Suprapubic skin (tissue), 4 donors: ENCODE measurements around the gene COL6A3. TPM values are rescaled to one million over a fixed set of nuclear protein-coding genes. Genes with fewer than 3 reads are reported as not detected.

Experiments used
- DNase-seq, 2 donors: peaks; one replicate each; pipeline ENCODE4 v3.0.0-alpha.2; 2019; ENCODE audit warnings: low spot score in 2 of 2
- H3K27ac ChIP-seq: fragments of 200-600 bp; sonication (generic); one replicate; pipeline ENCODE4 v1.5.1; 2019
- H3K27me3 ChIP-seq: fragments of 200-600 bp; sonication (generic); one replicate; pipeline ENCODE4 v1.5.1; 2019
- H3K36me3 ChIP-seq: fragments of 200-600 bp; sonication (generic); one replicate; pipeline ENCODE4 v1.5.1; 2019
- H3K4me1 ChIP-seq: fragments of 200-600 bp; sonication (generic); one replicate; pipeline ENCODE4 v1.5.1; 2019
- H3K4me3 ChIP-seq: fragments of 200-600 bp; sonication (generic); one replicate; pipeline ENCODE4 v1.5.1; 2019; ENCODE audit warnings: mild to moderate bottlenecking
- H3K9me3 ChIP-seq: fragments of 200-600 bp; sonication (generic); one replicate; pipeline ENCODE4 v1.5.1; 2019
- CTCF ChIP-seq, 2 donors: fragments of 200-600 bp in 1 of 2; fragments of 450-650 bp in 1 of 2; sonication (generic) in 1 of 2; IDR thresholded peaks; one replicate each; pipeline ENCODE4 v1.5.1; 2016 to 2019; ENCODE audit warnings: antibody characterized with exemption in 2 of 2, mild to moderate bottlenecking in 1 of 2, moderate library complexity in 1 of 2
- EP300 ChIP-seq: sonication (generic); formaldehyde crosslinking; IDR thresholded peaks from one replicate; pipeline ENCODE4 v1.6.1; 2017; ENCODE audit warnings: antibody characterized with exemption
- POLR2A ChIP-seq, 2 donors: fragments of 450-650 bp; IDR thresholded peaks; one replicate each; pipeline ENCODE4 v1.6.1; 2017; ENCODE audit warnings: antibody characterized with exemption in 2 of 2, mild to moderate bottlenecking in 2 of 2, moderate library complexity in 2 of 2
- POLR2AphosphoS5 ChIP-seq, 3 donors: sonication (generic); formaldehyde crosslinking; IDR thresholded peaks; one replicate each; pipeline ENCODE4 v1.6.1; 2017; ENCODE audit warnings: antibody characterized with exemption in 3 of 3
- WGBS: methylation state at CpG from one replicate; pipeline ENCODE4 v1.1.5; 2018; 5-methylcytosine and 5-hydroxymethylcytosine counted together
- total RNA-seq, 4 donors: library from RNA; depleted of rRNA; stranded (reverse); fragments of >200 nt; gene quantifications; one replicate each; pipeline ENCODE4 v1.1.0, GENCODE V29; 2016

The COL6A3 gene
- total RNA-seq, 4 donors from 2014 or later: 50.1 to 79.2 (median 66.3) TPM

GRCh38 chr2:237348281-237348865 is 65.6 kb downstream of the COL6A3 start:
- peaks cover 18% of the 10 kb centered on the region for H3K36me3 ChIP-seq
- H3K4me1 ChIP-seq: peaks cover 19% of the 10 kb centered on the region
- TF ChIP-seq POLR2A (IDR thresholded peaks at IDR 0.05) (no peak), POLR2AphosphoS5 (IDR thresholded peaks at IDR 0.05) (no peak), EP300 (no peak), CTCF (IDR thresholded peaks at IDR 0.05) (no peak)
- H3K9me3 ChIP-seq: no peaks in the 10 kb centered on the region
- H3K27me3 ChIP-seq: no peaks in the 10 kb centered on the region
- H3K4me3 ChIP-seq: no peak overlapping the region
- WGBS: 89% methylated on average over 11 of the region's 11 CpGs
- no peak for DNase-seq
- no peak overlapping the region for H3K27ac ChIP-seq

GRCh38 chr2:237345891-237346640 is 67.9 kb downstream of the COL6A3 start:
- no peak overlapping the region for H3K27ac ChIP-seq
- 76% methylated on average over 4 of the region's 4 CpGs for WGBS
- DNase-seq: no peak
- TF ChIP-seq CTCF (IDR thresholded peaks at IDR 0.05) (no peak), POLR2A (IDR thresholded peaks at IDR 0.05) (no peak), EP300 (no peak), POLR2AphosphoS5 (IDR thresholded peaks at IDR 0.05) (no peak)
- H3K27me3 ChIP-seq: no peaks in the 10 kb centered on the region
- H3K36me3 ChIP-seq: peaks cover 18% of the 10 kb centered on the region
- H3K9me3 ChIP-seq: no peaks in the 10 kb centered on the region
- H3K4me1 ChIP-seq: peaks cover 7% of the 10 kb centered on the region
- H3K4me3 ChIP-seq: no peak overlapping the region

- WGBS: 77% methylated on average over 5 of the region's 7 CpGs
- Histone ChIP-seq H3K36me3 (peaks cover 24% of the 10 kb centered on the region), H3K9me3 (no peaks in the 10 kb centered on the region), H3K27ac (no peak overlapping the region), H3K4me3 (no peak overlapping the region), H3K27me3 (no peaks in the 10 kb centered on the region), H3K4me1 (peaks cover under 1% of the 10 kb centered on the region)
- no peak for DNase-seq
- no peak for TF ChIP-seq EP300
- no peak for TF ChIP-seq POLR2A (IDR thresholded peaks at IDR 0.05)
- TF ChIP-seq CTCF (IDR thresholded peaks at IDR 0.05): no peak
- no peak for TF ChIP-seq POLR2AphosphoS5 (IDR thresholded peaks at IDR 0.05)
Observed at GRCh38 chr2:237345411-237345810, 68.6 kb downstream of the COL6A3 start.

- H3K36me3 ChIP-seq: peaks cover 28% of the 10 kb centered on the region
- DNase-seq: no peak
- no peak overlapping the region for H3K27ac ChIP-seq
- no peaks in the 10 kb centered on the region for H3K27me3 ChIP-seq
- no peak overlapping the region for H3K4me3 ChIP-seq
- no peaks in the 10 kb centered on the region for H3K4me1 ChIP-seq
- no peak for TF ChIP-seq POLR2A (IDR thresholded peaks at IDR 0.05)
- no peak for TF ChIP-seq CTCF (IDR thresholded peaks at IDR 0.05)
- no peak for TF ChIP-seq EP300
- no peak for TF ChIP-seq POLR2AphosphoS5 (IDR thresholded peaks at IDR 0.05)
- no peaks in the 10 kb centered on the region for H3K9me3 ChIP-seq
- WGBS: 93% methylated on average over 6 of the region's 6 CpGs
Observed at GRCh38 chr2:237344942-237345341, 69.0 kb downstream of the COL6A3 start.

GRCh38 chr2:237343993-237344392 is 70.0 kb downstream of the COL6A3 start:
- no peak overlapping the region for H3K27ac ChIP-seq
- H3K4me1 ChIP-seq: no peaks in the 10 kb centered on the region
- no peaks in the 10 kb centered on the region for H3K9me3 ChIP-seq
- no peaks in the 10 kb centered on the region for H3K27me3 ChIP-seq
- DNase-seq: no peak
- H3K36me3 ChIP-seq: peaks cover 28% of the 10 kb centered on the region
- 86% methylated on average over 9 of the region's 9 CpGs for WGBS
- H3K4me3 ChIP-seq: no peak overlapping the region
- TF ChIP-seq CTCF (IDR thresholded peaks at IDR 0.05) (no peak), POLR2AphosphoS5 (IDR thresholded peaks at IDR 0.05) (no peak), EP300 (no peak), POLR2A (IDR thresholded peaks at IDR 0.05) (no peak)
